ENCODE data around the gene CEP41.

Gene CEP41

GRCh38 chr7:130410868-130411541, 29.8 kb downstream of the CEP41 start:
- no peak for TF ChIP-seq CTCF (IDR thresholded peaks at IDR 0.05; ENCODE audit: borderline replicate concordance, insufficient read depth, low read depth, low read length)
- H3K4me3 ChIP-seq (ENCODE audit: low read depth, low read length) = no peak overlapping the region

GRCh38 chr7:130409712-130410072, 31.1 kb downstream of the CEP41 start:
- TF ChIP-seq CTCF (IDR thresholded peaks at IDR 0.05; ENCODE audit: borderline replicate concordance, insufficient read depth, low read depth, low read length) = no peak
- H3K4me3 ChIP-seq (ENCODE audit: low read depth, low read length) = no peak overlapping the region

GRCh38 chr7:130409067-130409711, 31.6 kb downstream of the CEP41 start:
- TF ChIP-seq CTCF (IDR thresholded peaks at IDR 0.05; ENCODE audit: borderline replicate concordance, insufficient read depth, low read depth, low read length) = no peak
- no peak overlapping the region for H3K4me3 ChIP-seq (ENCODE audit: low read depth, low read length)

- no peak overlapping the region for H3K4me3 ChIP-seq (ENCODE audit: low read depth, low read length)
- TF ChIP-seq CTCF (IDR thresholded peaks at IDR 0.05; ENCODE audit: borderline replicate concordance, insufficient read depth, low read depth, low read length) = no peak
Observed at GRCh38 chr7:130405003-130405402, 35.8 kb downstream of the CEP41 start.

GRCh38 chr7:130401578-130401977, 39.2 kb downstream of the CEP41 start:
- no peak overlapping the region for H3K4me3 ChIP-seq (ENCODE audit: low read depth, low read length)
- TF ChIP-seq CTCF (IDR thresholded peaks at IDR 0.05; ENCODE audit: borderline replicate concordance, insufficient read depth, low read depth, low read length) = no peak

- no peak for TF ChIP-seq CTCF (IDR thresholded peaks at IDR 0.05; ENCODE audit: borderline replicate concordance, insufficient read depth, low read depth, low read length)
- H3K4me3 ChIP-seq (ENCODE audit: low read depth, low read length) = no peak overlapping the region
Observed at GRCh38 chr7:130401101-130401500, 39.7 kb downstream of the CEP41 start.

- no peak overlapping the region for H3K4me3 ChIP-seq (ENCODE audit: low read depth, low read length)
- TF ChIP-seq CTCF (IDR thresholded peaks at IDR 0.05; ENCODE audit: borderline replicate concordance, insufficient read depth, low read depth, low read length) = no peak
Observed at GRCh38 chr7:130400120-130400572, 40.7 kb downstream of the CEP41 start.

Data from GM12875 (cell line).